Measurements from ENCODE around the gene CFAP90. TPM values are rescaled to one million over a fixed set of nuclear protein-coding genes. Genes with fewer than 3 reads are reported as not detected.

CFAP90 gene
- polyA plus RNA-seq, 1 donor from 2014 or later: 0.45 TPM

- Histone ChIP-seq H3K4me2 (ENCODE audit: low read length) (no peak overlapping the region), H3K9me2 (ENCODE audit: insufficient read depth, low read length) (no peaks in the 10 kb centered on the region), H3F3A (ENCODE audit: insufficient read depth, low read length, poor library complexity, severe bottlenecking) (no peaks in the 10 kb centered on the region), H3K9me3 (ENCODE audit: low read length) (no peaks in the 10 kb centered on the region), H3K27me3 (ENCODE audit: insufficient read depth, low read depth, low read length) (no peaks in the 10 kb centered on the region), H3K27ac (ENCODE audit: low read length) (no peak overlapping the region), H4K20me1 (ENCODE audit: insufficient read depth) (no peaks in the 10 kb centered on the region), H3K79me2 (replicated peaks; ENCODE audit: insufficient read depth, low read length) (no peaks in the 10 kb centered on the region), H2AFZ (ENCODE audit: low read depth, low read length) (no peak overlapping the region), H3K9ac (ENCODE audit: low read length) (no peak overlapping the region), H3K4me3 (ENCODE audit: low read length) (no peak overlapping the region), H3K36me3 (ENCODE audit: insufficient read depth, low read length) (no peaks in the 10 kb centered on the region)
- TF ChIP-seq EZH2 (IDR thresholded peaks at IDR 0.05; ENCODE audit: borderline replicate concordance, insufficient read depth, low read length, poor library complexity, severe bottlenecking): no peak
- no peak for TF ChIP-seq RAD21 (conservative IDR thresholded peaks at IDR 0.05)
- no peak for TF ChIP-seq SMC3 (conservative IDR thresholded peaks at IDR 0.05; ENCODE audit: poor library complexity)
- no peak for TF ChIP-seq EP300 (conservative IDR thresholded peaks at IDR 0.05; ENCODE audit: poor library complexity, severe bottlenecking)
- no peak for TF ChIP-seq CTCF (IDR thresholded peaks at IDR 0.05; ENCODE audit: poor library complexity, severe bottlenecking)
- TF ChIP-seq MXI1 (conservative IDR thresholded peaks at IDR 0.05; ENCODE audit: poor library complexity, severe bottlenecking): no peak
- no peak for TF ChIP-seq POLR2AphosphoS5 (IDR thresholded peaks at IDR 0.05)
- TF ChIP-seq REST (IDR thresholded peaks at IDR 0.05; ENCODE audit: borderline replicate concordance): no peak
- TF ChIP-seq TAF1 (IDR thresholded peaks at IDR 0.05; ENCODE audit: low read depth): no peak
These were observed 39.2 kb downstream of the CFAP90 start for GRCh38 chr5:7811715-7812114.

- Histone ChIP-seq H3K36me3 (ENCODE audit: insufficient read depth, low read length) (no peaks in the 10 kb centered on the region), H3F3A (ENCODE audit: insufficient read depth, low read length, poor library complexity, severe bottlenecking) (no peaks in the 10 kb centered on the region), H3K27me3 (ENCODE audit: insufficient read depth, low read depth, low read length) (no peaks in the 10 kb centered on the region), H3K9me2 (ENCODE audit: insufficient read depth, low read length) (no peaks in the 10 kb centered on the region), H2AFZ (ENCODE audit: low read depth, low read length) (no peak overlapping the region), H3K79me2 (replicated peaks; ENCODE audit: insufficient read depth, low read length) (no peaks in the 10 kb centered on the region), H4K20me1 (ENCODE audit: insufficient read depth) (no peaks in the 10 kb centered on the region), H3K4me3 (ENCODE audit: low read length) (no peak overlapping the region), H3K9me3 (ENCODE audit: low read length) (no peaks in the 10 kb centered on the region), H3K4me2 (ENCODE audit: low read length) (no peak overlapping the region), H3K27ac (ENCODE audit: low read length) (no peak overlapping the region), H3K9ac (ENCODE audit: low read length) (no peak overlapping the region)
- TF ChIP-seq RAD21 (conservative IDR thresholded peaks at IDR 0.05): no peak
- TF ChIP-seq POLR2AphosphoS5 (IDR thresholded peaks at IDR 0.05): no peak
- TF ChIP-seq SMC3 (conservative IDR thresholded peaks at IDR 0.05; ENCODE audit: poor library complexity): no peak
- TF ChIP-seq MXI1 (conservative IDR thresholded peaks at IDR 0.05; ENCODE audit: poor library complexity, severe bottlenecking): no peak
- TF ChIP-seq REST (IDR thresholded peaks at IDR 0.05; ENCODE audit: borderline replicate concordance): no peak
- TF ChIP-seq EZH2 (IDR thresholded peaks at IDR 0.05; ENCODE audit: borderline replicate concordance, insufficient read depth, low read length, poor library complexity, severe bottlenecking): no peak
- TF ChIP-seq TAF1 (IDR thresholded peaks at IDR 0.05; ENCODE audit: low read depth): no peak
- TF ChIP-seq EP300 (conservative IDR thresholded peaks at IDR 0.05; ENCODE audit: poor library complexity, severe bottlenecking): no peak
- TF ChIP-seq CTCF (IDR thresholded peaks at IDR 0.05; ENCODE audit: poor library complexity, severe bottlenecking): no peak
These were observed 41.9 kb downstream of the CFAP90 start for GRCh38 chr5:7808998-7809397.

All from neural cell (in vitro differentiated cells).